GM12878 (cell line): ENCODE measurements around the gene ADAM10. TPM values are rescaled to one million over a fixed set of nuclear protein-coding genes. Genes with fewer than 3 reads are reported as not detected.

Experiments used
- CHD2 ChIP-seq: IDR thresholded peaks from 2 replicates; pipeline ENCODE4 v1.6.1; 2011; ENCODE audit warnings: low read depth, low read length, improper control_type of control experiment, borderline replicate concordance
- NFXL1 ChIP-seq: fragments of 450-650 bp; IDR thresholded peaks from 2 replicates; pipeline ENCODE4 v1.6.1; 2017; ENCODE audit warnings: antibody characterized with exemption, mild to moderate bottlenecking, borderline replicate concordance
- polyA plus RNA-seq, 11 experiments: library from polyadenylated mRNA; depleted of rRNA in 4 of 11; unstranded in 6 of 11; stranded (reverse) in 5 of 11; fragments of >200 nt; fragmentation: Nextera tagmentation in 4 of 11; fragmentation: Illumina TruSeq in 1 of 11; extraction: Ambion mirVana in 4 of 11; extraction: Trizol in 1 of 11; gene quantifications; 1 replicate in 1 of 11; 2 replicates in 10 of 11; pipeline versions ENCODE4 v1.2.1 to v1.2.3, GENCODE V29; 2011 to 2016; ENCODE audit warnings: inconsistent platforms in 2 of 11, missing spikeins in 2 of 11, low read depth in 1 of 11
- total RNA-seq, 4 experiments: library from RNA; depleted of rRNA in 3 of 4; stranded (reverse); fragments of >200 nt in 3 of 4; fragmentation: Illumina TruSeq in 1 of 4; extraction: Trizol in 1 of 4; gene quantifications; 2 replicates each; pipeline versions ENCODE4 v1.2.1 to v1.2.3, GENCODE V29; 2013 to 2021
- TF ChIP-seq, protein P1 (sequence below): fragments of 450-650 bp; IDR thresholded peaks from 2 replicates; pipeline ENCODE4 v1.6.1; 2016; ENCODE audit warnings: mild to moderate bottlenecking, moderate library complexity, borderline replicate concordance
- TF ChIP-seq, protein P2 (sequence below): fragments of 450-650 bp; IDR thresholded peaks from 2 replicates; pipeline ENCODE4 v1.6.1; 2017; ENCODE audit warnings: antibody characterized with exemption, mild to moderate bottlenecking, moderate library complexity

The ADAM10 gene
- total and polyA plus RNA-seq, 10 of the 15 experiments (the other 5 are each of a cell fraction or from before 2014, with no cell fraction given): 10.0 to 88.9 (median 51.7) TPM

DNA sequence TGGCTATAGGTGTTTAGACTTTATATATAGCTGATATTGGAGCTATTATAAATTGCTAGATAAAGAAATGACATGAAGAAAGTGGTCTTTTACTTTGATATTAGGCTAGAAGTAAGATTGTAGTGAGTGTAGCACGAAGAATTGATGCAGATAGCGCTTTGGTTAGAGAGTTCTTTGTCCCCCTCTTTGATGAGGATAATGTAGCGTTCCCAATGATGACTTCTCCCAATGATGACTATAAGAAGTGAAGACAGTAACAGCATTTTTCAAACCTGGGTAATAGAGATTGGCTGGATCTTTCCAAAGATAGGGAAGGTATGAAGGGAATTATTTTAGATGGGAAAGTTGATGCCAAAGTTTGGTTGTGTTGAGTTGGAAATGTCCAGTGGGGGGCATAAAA, 25.9 kb upstream of the ADAM10 start (continued):
- TF ChIP-seq, protein P1, sequence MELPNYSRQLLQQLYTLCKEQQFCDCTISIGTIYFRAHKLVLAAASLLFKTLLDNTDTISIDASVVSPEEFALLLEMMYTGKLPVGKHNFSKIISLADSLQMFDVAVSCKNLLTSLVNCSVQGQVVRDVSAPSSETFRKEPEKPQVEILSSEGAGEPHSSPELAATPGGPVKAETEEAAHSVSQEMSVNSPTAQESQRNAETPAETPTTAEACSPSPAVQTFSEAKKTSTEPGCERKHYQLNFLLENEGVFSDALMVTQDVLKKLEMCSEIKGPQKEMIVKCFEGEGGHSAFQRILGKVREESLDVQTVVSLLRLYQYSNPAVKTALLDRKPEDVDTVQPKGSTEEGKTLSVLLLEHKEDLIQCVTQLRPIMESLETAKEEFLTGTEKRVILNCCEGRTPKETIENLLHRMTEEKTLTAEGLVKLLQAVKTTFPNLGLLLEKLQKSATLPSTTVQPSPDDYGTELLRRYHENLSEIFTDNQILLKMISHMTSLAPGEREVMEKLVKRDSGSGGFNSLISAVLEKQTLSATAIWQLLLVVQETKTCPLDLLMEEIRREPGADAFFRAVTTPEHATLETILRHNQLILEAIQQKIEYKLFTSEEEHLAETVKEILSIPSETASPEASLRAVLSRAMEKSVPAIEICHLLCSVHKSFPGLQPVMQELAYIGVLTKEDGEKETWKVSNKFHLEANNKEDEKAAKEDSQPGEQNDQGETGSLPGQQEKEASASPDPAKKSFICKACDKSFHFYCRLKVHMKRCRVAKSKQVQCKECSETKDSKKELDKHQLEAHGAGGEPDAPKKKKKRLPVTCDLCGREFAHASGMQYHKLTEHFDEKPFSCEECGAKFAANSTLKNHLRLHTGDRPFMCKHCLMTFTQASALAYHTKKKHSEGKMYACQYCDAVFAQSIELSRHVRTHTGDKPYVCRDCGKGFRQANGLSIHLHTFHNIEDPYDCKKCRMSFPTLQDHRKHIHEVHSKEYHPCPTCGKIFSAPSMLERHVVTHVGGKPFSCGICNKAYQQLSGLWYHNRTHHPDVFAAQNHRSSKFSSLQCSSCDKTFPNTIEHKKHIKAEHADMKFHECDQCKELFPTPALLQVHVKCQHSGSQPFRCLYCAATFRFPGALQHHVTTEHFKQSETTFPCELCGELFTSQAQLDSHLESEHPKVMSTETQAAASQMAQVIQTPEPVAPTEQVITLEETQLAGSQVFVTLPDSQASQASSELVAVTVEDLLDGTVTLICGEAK: no peak
- no peak for TF ChIP-seq CHD2
- TF ChIP-seq NFXL1: no peak
- TF ChIP-seq, protein P2, sequence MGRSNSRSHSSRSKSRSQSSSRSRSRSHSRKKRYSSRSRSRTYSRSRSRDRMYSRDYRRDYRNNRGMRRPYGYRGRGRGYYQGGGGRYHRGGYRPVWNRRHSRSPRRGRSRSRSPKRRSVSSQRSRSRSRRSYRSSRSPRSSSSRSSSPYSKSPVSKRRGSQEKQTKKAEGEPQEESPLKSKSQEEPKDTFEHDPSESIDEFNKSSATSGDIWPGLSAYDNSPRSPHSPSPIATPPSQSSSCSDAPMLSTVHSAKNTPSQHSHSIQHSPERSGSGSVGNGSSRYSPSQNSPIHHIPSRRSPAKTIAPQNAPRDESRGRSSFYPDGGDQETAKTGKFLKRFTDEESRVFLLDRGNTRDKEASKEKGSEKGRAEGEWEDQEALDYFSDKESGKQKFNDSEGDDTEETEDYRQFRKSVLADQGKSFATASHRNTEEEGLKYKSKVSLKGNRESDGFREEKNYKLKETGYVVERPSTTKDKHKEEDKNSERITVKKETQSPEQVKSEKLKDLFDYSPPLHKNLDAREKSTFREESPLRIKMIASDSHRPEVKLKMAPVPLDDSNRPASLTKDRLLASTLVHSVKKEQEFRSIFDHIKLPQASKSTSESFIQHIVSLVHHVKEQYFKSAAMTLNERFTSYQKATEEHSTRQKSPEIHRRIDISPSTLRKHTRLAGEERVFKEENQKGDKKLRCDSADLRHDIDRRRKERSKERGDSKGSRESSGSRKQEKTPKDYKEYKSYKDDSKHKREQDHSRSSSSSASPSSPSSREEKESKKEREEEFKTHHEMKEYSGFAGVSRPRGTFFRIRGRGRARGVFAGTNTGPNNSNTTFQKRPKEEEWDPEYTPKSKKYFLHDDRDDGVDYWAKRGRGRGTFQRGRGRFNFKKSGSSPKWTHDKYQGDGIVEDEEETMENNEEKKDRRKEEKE: no peak
- TF ChIP-seq, all 136 proteins: peak for 0
